Measurements from ENCODE around the gene SMAP2. TPM values are rescaled to one million over a fixed set of nuclear protein-coding genes. Genes with fewer than 3 reads are reported as not detected.
"Not testable (repeated sequence)": the region's sequence is repeated elsewhere in the genome, so short reads cannot be mapped to it uniquely, and the experiment has no call there.

Gene SMAP2
- total RNA-seq = 100 to 1,000 TPM; 487 to 586 TPM

GRCh38 chr1:40373323-40374283, at the start of gene SMAP2:
Gene SMAP2 (plus strand): TSS chr1:40373727. CDS start chr1:40374121, 394 bp downstream.
- peak; percentile 97 to 98 for DNase-seq
- Mint-ChIP-seq H3K4me3 (peak within 1 kb of the TSS; percentile 97 to 100), H3K9me3 (no peaks in the 10 kb centered on the region), H3K4me1 (ENCODE audit: low read depth) (peaks cover 48% of the 10 kb centered on the region), H3K27me3 (ENCODE audit: low read depth) (no peaks in the 10 kb centered on the region), H3K27ac (peak within 1 kb of the TSS; percentile 89), H3K36me3 (ENCODE audit: insufficient read depth in 2 of 2) (peaks cover 19 to 38% of the 10 kb centered on the region in 2 donors)
- peak; percentile 84 for ATAC-seq (replicated peaks in 1 of 2)

GRCh38 chr1:40331403-40331802, 42.1 kb upstream of the SMAP2 start:
- H3K4me3 Mint-ChIP-seq; ATAC-seq (replicated peaks in 1 of 2); H3K27ac Mint-ChIP-seq; H3K9me3 Mint-ChIP-seq; H3K4me1 Mint-ChIP-seq (ENCODE audit: low read depth); H3K27me3 Mint-ChIP-seq (ENCODE audit: low read depth); H3K36me3 Mint-ChIP-seq (ENCODE audit: insufficient read depth in 2 of 2); DNase-seq: not testable (repeated sequence)

GRCh38 chr1:40332695-40333094, 40.8 kb upstream of the SMAP2 start:
- no peak overlapping the region for H3K4me3 Mint-ChIP-seq
- no peaks in the 10 kb centered on the region for H3K4me1 Mint-ChIP-seq (ENCODE audit: low read depth)
- DNase-seq (no peak), ATAC-seq (replicated peaks in 1 of 2) (no peak)
- H3K36me3 Mint-ChIP-seq (ENCODE audit: insufficient read depth in 2 of 2) = peaks cover 0 to 2% of the 10 kb centered on the region in 2 donors
- no peaks in the 10 kb centered on the region for H3K27me3 Mint-ChIP-seq (ENCODE audit: low read depth)
- no peak overlapping the region for H3K27ac Mint-ChIP-seq
- no peaks in the 10 kb centered on the region for H3K9me3 Mint-ChIP-seq

GRCh38 chr1:40337443-40337842, 36.1 kb upstream of the SMAP2 start:
- Mint-ChIP-seq H3K27ac (no peak overlapping the region), H3K9me3 (no peaks in the 10 kb centered on the region), H3K4me1 (ENCODE audit: low read depth) (peaks cover 40% of the 10 kb centered on the region), H3K27me3 (ENCODE audit: low read depth) (no peaks in the 10 kb centered on the region), H3K36me3 (ENCODE audit: insufficient read depth in 2 of 2) (peaks cover 1 to 10% of the 10 kb centered on the region in 2 donors), H3K4me3 (no peak overlapping the region)
- ATAC-seq (replicated peaks in 1 of 2) = no peak
- no peak for DNase-seq

- ATAC-seq (replicated peaks in 1 of 2) (peak; percentile 61 to 69), DNase-seq (peak; percentile 87 to 94)
- H3K27me3 Mint-ChIP-seq (ENCODE audit: low read depth) = no peaks in the 10 kb centered on the region
- H3K27ac Mint-ChIP-seq = no peak overlapping the region
- H3K9me3 Mint-ChIP-seq = peaks cover 0 to 2% of the 10 kb centered on the region in 2 donors
- peaks cover 53% of the 10 kb centered on the region for H3K4me1 Mint-ChIP-seq (ENCODE audit: low read depth)
- H3K36me3 Mint-ChIP-seq (ENCODE audit: insufficient read depth in 2 of 2) = peaks cover 1 to 10% of the 10 kb centered on the region in 2 donors
- peak overlapping the region; percentile 47 to 60 for H3K4me3 Mint-ChIP-seq
Measured at GRCh38 chr1:40338745-40339419, 34.6 kb upstream of the SMAP2 start.

GRCh38 chr1:40339420-40340323, 33.9 kb upstream of the SMAP2 start:
- peak overlapping the region; percentile 46 to 60 for H3K4me3 Mint-ChIP-seq
- H3K27ac Mint-ChIP-seq = peak overlapping the region; percentile 43

GRCh38 chr1:40341491-40342380, 31.8 kb upstream of the SMAP2 start:
- H3K4me1 Mint-ChIP-seq (ENCODE audit: low read depth) = peaks cover 70% of the 10 kb centered on the region
- DNase-seq (peak; percentile 29 to 45), ATAC-seq (replicated peaks in 1 of 2) (peak; percentile 62 to 63)
- H3K27me3 Mint-ChIP-seq (ENCODE audit: low read depth) = no peaks in the 10 kb centered on the region
- peaks cover 6 to 13% of the 10 kb centered on the region in 2 donors for H3K36me3 Mint-ChIP-seq (ENCODE audit: insufficient read depth in 2 of 2)
- peak overlapping the region; percentile 97 for H3K27ac Mint-ChIP-seq
- H3K4me3 Mint-ChIP-seq = peak overlapping the region; percentile 62 to 74
- H3K9me3 Mint-ChIP-seq = peaks cover 0 to 4% of the 10 kb centered on the region in 2 donors

More at GRCh38 chr1:40339420-40340323, 33.9 kb upstream of the SMAP2 start:
- H3K27me3 Mint-ChIP-seq (ENCODE audit: low read depth) = no peaks in the 10 kb centered on the region
- H3K36me3 Mint-ChIP-seq (ENCODE audit: insufficient read depth in 2 of 2) = peaks cover 6 to 13% of the 10 kb centered on the region in 2 donors
- H3K9me3 Mint-ChIP-seq = peaks cover 0 to 4% of the 10 kb centered on the region in 2 donors
- DNase-seq = peak in 1 of 2 donors; percentile 7
- H3K4me1 Mint-ChIP-seq (ENCODE audit: low read depth) = peaks cover 61% of the 10 kb centered on the region
- ATAC-seq (replicated peaks in 1 of 2) = no peak

- Mint-ChIP-seq H3K27ac (peak overlapping the region; percentile 97), H3K36me3 (ENCODE audit: insufficient read depth in 2 of 2) (peaks cover 6 to 13% of the 10 kb centered on the region in 2 donors), H3K4me3 (peak overlapping the region; percentile 62 to 74), H3K4me1 (ENCODE audit: low read depth) (peaks cover 70% of the 10 kb centered on the region)
- DNase-seq (peak; percentile 16 to 55), ATAC-seq (replicated peaks in 1 of 2) (peak; percentile 52 to 53)
- not testable (repeated sequence) for H3K9me3 Mint-ChIP-seq; H3K27me3 Mint-ChIP-seq (ENCODE audit: low read depth)
Measured at GRCh38 chr1:40342381-40342717, 31.2 kb upstream of the SMAP2 start.

- H3K4me3 Mint-ChIP-seq = peak overlapping the region; percentile 75 to 84
- H3K4me1 Mint-ChIP-seq (ENCODE audit: low read depth) = peaks cover 59% of the 10 kb centered on the region
- peaks cover 6 to 13% of the 10 kb centered on the region in 2 donors for H3K36me3 Mint-ChIP-seq (ENCODE audit: insufficient read depth in 2 of 2)
- ATAC-seq (replicated peaks in 1 of 2) = peak in 1 of 2 donors; percentile 23
- no peaks in the 10 kb centered on the region for H3K27me3 Mint-ChIP-seq (ENCODE audit: low read depth)
- peak overlapping the region; percentile 87 for H3K27ac Mint-ChIP-seq
- DNase-seq = peak; percentile 18 to 44
- peaks cover 0 to 4% of the 10 kb centered on the region in 2 donors for H3K9me3 Mint-ChIP-seq
Measured at GRCh38 chr1:40344597-40344996, 28.9 kb upstream of the SMAP2 start.

GRCh38 chr1:40350391-40350790, 23.1 kb upstream of the SMAP2 start:
- no peaks in the 10 kb centered on the region for H3K27me3 Mint-ChIP-seq (ENCODE audit: low read depth)

GRCh38 chr1:40351124-40351523, 22.4 kb upstream of the SMAP2 start:
- H3K4me3 Mint-ChIP-seq = no peak overlapping the region
- no peak for DNase-seq
- ATAC-seq (replicated peaks in 1 of 2) = no peak
- H3K27ac Mint-ChIP-seq = no peak overlapping the region
- no peaks in the 10 kb centered on the region for H3K9me3 Mint-ChIP-seq
- H3K4me1 Mint-ChIP-seq (ENCODE audit: low read depth) = peaks cover 20% of the 10 kb centered on the region
- no peaks in the 10 kb centered on the region for H3K27me3 Mint-ChIP-seq (ENCODE audit: low read depth)
- H3K36me3 Mint-ChIP-seq (ENCODE audit: insufficient read depth in 2 of 2) = no peaks in the 10 kb centered on the region

More at GRCh38 chr1:40350391-40350790, 23.1 kb upstream of the SMAP2 start:
- Mint-ChIP-seq H3K36me3 (ENCODE audit: insufficient read depth in 2 of 2) (no peaks in the 10 kb centered on the region), H3K4me3 (no peak overlapping the region), H3K4me1 (ENCODE audit: low read depth) (peaks cover 22% of the 10 kb centered on the region), H3K9me3 (no peaks in the 10 kb centered on the region), H3K27ac (no peak overlapping the region)
- DNase-seq (no peak), ATAC-seq (replicated peaks in 1 of 2) (no peak)

- Mint-ChIP-seq H3K4me1 (ENCODE audit: low read depth) (peaks cover 20% of the 10 kb centered on the region), H3K27me3 (ENCODE audit: low read depth) (no peaks in the 10 kb centered on the region), H3K27ac (no peak overlapping the region), H3K36me3 (ENCODE audit: insufficient read depth in 2 of 2) (no peaks in the 10 kb centered on the region), H3K9me3 (no peaks in the 10 kb centered on the region), H3K4me3 (no peak overlapping the region)
- no peak for DNase-seq
- no peak for ATAC-seq (replicated peaks in 1 of 2)
Measured at GRCh38 chr1:40352126-40352525, 21.4 kb upstream of the SMAP2 start.
